DOHH2 (cell line): Measurements from ENCODE around the gene IL20.

Experiments used
- H3F3A ChIP-seq: fragments of 200-600 bp; sonication (generic), shearing (Covaris generic); 2 replicates; pipeline ENCODE4 v1.6.0; 2016; ENCODE audit warnings: antibody characterized with exemption, mild to moderate bottlenecking; ENCODE audit not compliant: control insufficient read depth, insufficient read depth
- H3K27ac ChIP-seq: fragments of 200-600 bp; sonication (generic); 2 replicates; pipeline ENCODE4 v1.5.1; 2014; ENCODE audit warnings: low read depth, mild to moderate bottlenecking, low read length, moderate library complexity
- H3K27me3 ChIP-seq: fragments of 200-600 bp; sonication (generic); 2 replicates; pipeline ENCODE4 v1.6.1; 2014; ENCODE audit warnings: mild to moderate bottlenecking, low read length, mixed read lengths; ENCODE audit not compliant: control insufficient read depth
- H3K36me3 ChIP-seq: fragments of 200-600 bp; sonication (generic); 2 replicates; pipeline ENCODE4 v1.6.1; 2014; ENCODE audit warnings: mild to moderate bottlenecking, low read length, moderate library complexity, mixed read lengths; ENCODE audit not compliant: control insufficient read depth
- H3K4me1 ChIP-seq: fragments of 200-600 bp; sonication (generic); 2 replicates; pipeline ENCODE4 v1.6.1; 2014; ENCODE audit warnings: mild to moderate bottlenecking, low read length, mixed read lengths; ENCODE audit not compliant: control insufficient read depth
- H3K4me2 ChIP-seq: fragments of 200-600 bp; sonication (generic); 2 replicates; pipeline ENCODE4 v1.6.0; 2014; ENCODE audit warnings: mild to moderate bottlenecking, low read length, moderate library complexity
- H3K4me3 ChIP-seq: fragments of 200-600 bp; sonication (generic); 2 replicates; pipeline ENCODE4 v1.5.1; 2014; ENCODE audit warnings: mild to moderate bottlenecking, low read length, mixed read lengths
- H3K79me2 ChIP-seq: fragments of 200-600 bp; sonication (generic); 2 replicates; pipeline ENCODE4 v1.6.1; 2014; ENCODE audit warnings: mild to moderate bottlenecking, low read length, mixed read lengths; ENCODE audit not compliant: control insufficient read depth
- H3K9me2 ChIP-seq: fragments of 200-600 bp; sonication (generic); replicated peaks from 2 replicates; pipeline ENCODE4 v1.6.1; 2014; ENCODE audit warnings: mild to moderate bottlenecking, low read length, mixed read lengths; ENCODE audit not compliant: control insufficient read depth
- H3K9me3 ChIP-seq: fragments of 200-600 bp; sonication (generic); 2 replicates; pipeline ENCODE4 v1.6.1; 2014; ENCODE audit warnings: antibody characterized with exemption, low read length, mixed read lengths; ENCODE audit not compliant: control insufficient read depth, insufficient read depth
- H4K20me1 ChIP-seq: fragments of 200-600 bp; sonication (generic); 2 replicates; pipeline ENCODE4 v1.6.0; 2014; ENCODE audit warnings: low read depth, mild to moderate bottlenecking, antibody characterized with exemption, low read length, moderate library complexity; ENCODE audit not compliant: control insufficient read depth, insufficient read depth
- EZH2phosphoT487 ChIP-seq: fragments of 200-600 bp; sonication (generic); IDR thresholded peaks from 2 replicates; pipeline ENCODE4 v1.6.1; 2017; ENCODE audit warnings: borderline replicate concordance, mild to moderate bottlenecking, antibody characterized with exemption, low read length, moderate library complexity, mixed read lengths
- TF ChIP-seq, protein P1 (sequence below): fragments of 200-600 bp; sonication (generic); IDR thresholded peaks from one replicate; pipeline ENCODE4 v1.5.1; 2014; ENCODE audit warnings: antibody characterized with exemption, mild to moderate bottlenecking, low read depth, low read length; ENCODE audit not compliant: poor library complexity, severe bottlenecking

IL20 gene

DNA sequence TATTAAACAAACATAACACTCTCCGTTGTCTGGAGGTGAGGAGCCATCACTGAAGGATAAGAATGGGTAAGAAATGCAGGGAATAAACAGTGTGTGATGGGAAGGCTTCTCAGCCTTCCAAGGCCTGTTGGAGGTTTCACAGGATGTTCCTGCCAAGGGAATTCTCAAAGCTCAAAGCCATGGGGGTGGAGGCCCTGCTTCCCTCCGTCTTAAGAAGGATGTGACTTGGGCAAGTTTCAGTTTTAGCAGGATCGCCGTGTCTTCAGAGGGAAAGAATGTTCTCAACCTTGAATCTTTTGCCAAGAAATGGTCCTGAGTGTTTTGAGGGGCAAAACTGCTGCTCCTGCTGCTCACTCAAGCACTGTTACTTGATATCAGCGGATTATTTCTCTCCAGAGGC is 41.7 kb upstream of the IL20 start:
- H3K9me3 ChIP-seq: no peaks in the 10 kb centered on the region

GRCh38 chr1:206824331-206824730 is 41.1 kb upstream of the IL20 start:
- H3K4me2 ChIP-seq: 0 out of 2 replicates have a peak overlapping the region, but pooled peaks have one; percentile 5
- TF ChIP-seq, protein P1, sequence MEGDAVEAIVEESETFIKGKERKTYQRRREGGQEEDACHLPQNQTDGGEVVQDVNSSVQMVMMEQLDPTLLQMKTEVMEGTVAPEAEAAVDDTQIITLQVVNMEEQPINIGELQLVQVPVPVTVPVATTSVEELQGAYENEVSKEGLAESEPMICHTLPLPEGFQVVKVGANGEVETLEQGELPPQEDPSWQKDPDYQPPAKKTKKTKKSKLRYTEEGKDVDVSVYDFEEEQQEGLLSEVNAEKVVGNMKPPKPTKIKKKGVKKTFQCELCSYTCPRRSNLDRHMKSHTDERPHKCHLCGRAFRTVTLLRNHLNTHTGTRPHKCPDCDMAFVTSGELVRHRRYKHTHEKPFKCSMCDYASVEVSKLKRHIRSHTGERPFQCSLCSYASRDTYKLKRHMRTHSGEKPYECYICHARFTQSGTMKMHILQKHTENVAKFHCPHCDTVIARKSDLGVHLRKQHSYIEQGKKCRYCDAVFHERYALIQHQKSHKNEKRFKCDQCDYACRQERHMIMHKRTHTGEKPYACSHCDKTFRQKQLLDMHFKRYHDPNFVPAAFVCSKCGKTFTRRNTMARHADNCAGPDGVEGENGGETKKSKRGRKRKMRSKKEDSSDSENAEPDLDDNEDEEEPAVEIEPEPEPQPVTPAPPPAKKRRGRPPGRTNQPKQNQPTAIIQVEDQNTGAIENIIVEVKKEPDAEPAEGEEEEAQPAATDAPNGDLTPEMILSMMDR: no peak
- no peak overlapping the region for H3K4me3 ChIP-seq
- H3K27ac ChIP-seq: no peak overlapping the region
- H3K4me1 ChIP-seq: peaks cover 13% of the 10 kb centered on the region
- peaks cover 15% of the 10 kb centered on the region for H3K27me3 ChIP-seq
- H3K79me2 ChIP-seq: no peaks in the 10 kb centered on the region
- no peaks in the 10 kb centered on the region for H3K9me2 ChIP-seq
- no peaks in the 10 kb centered on the region for H3K9me3 ChIP-seq
- H4K20me1 ChIP-seq: no peaks in the 10 kb centered on the region
- no peaks in the 10 kb centered on the region for H3F3A ChIP-seq
- no peaks in the 10 kb centered on the region for H3K36me3 ChIP-seq

More for the DNA sequence above, 41.7 kb upstream of the IL20 start:
- TF ChIP-seq, protein P1: no peak
- TF ChIP-seq EZH2phosphoT487: no peak
- H3K9me2 ChIP-seq: no peaks in the 10 kb centered on the region
- no peaks in the 10 kb centered on the region for H4K20me1 ChIP-seq
- peaks cover 7% of the 10 kb centered on the region for H3K4me1 ChIP-seq
- H3K79me2 ChIP-seq: no peaks in the 10 kb centered on the region
- H3K27ac ChIP-seq: no peak overlapping the region
- no peak overlapping the region for H3K4me3 ChIP-seq
- no peak overlapping the region for H3K4me2 ChIP-seq
- H3K36me3 ChIP-seq: no peaks in the 10 kb centered on the region
- H3K27me3 ChIP-seq: peaks cover 11% of the 10 kb centered on the region; the same call in 1 of the 2 replicates
- no peaks in the 10 kb centered on the region for H3F3A ChIP-seq

GRCh38 chr1:206826394-206826793 is 39.0 kb upstream of the IL20 start:
- peaks cover 17% of the 10 kb centered on the region for H3K4me1 ChIP-seq
- no peaks in the 10 kb centered on the region for H3K9me3 ChIP-seq
- H3K27me3 ChIP-seq: peaks cover 23% of the 10 kb centered on the region

More at GRCh38 chr1:206826394-206826793, 39.0 kb upstream of the IL20 start:
- TF ChIP-seq, protein P1: no peak
- TF ChIP-seq EZH2phosphoT487: no peak
- H3K4me2 ChIP-seq: no peak overlapping the region
- H3K36me3 ChIP-seq: no peaks in the 10 kb centered on the region
- H3K4me3 ChIP-seq: no peak overlapping the region
- H3F3A ChIP-seq: no peaks in the 10 kb centered on the region
- no peaks in the 10 kb centered on the region for H3K79me2 ChIP-seq
- H4K20me1 ChIP-seq: no peaks in the 10 kb centered on the region
- no peak overlapping the region for H3K27ac ChIP-seq
- no peaks in the 10 kb centered on the region for H3K9me2 ChIP-seq
